Suprapubic skin (tissue), 4 donors: Measurements from ENCODE around the gene CALM3. TPM values are rescaled to one million over a fixed set of nuclear protein-coding genes. Genes with fewer than 3 reads are reported as not detected.

ENCODE experiments used
- DNase-seq, 2 donors: peaks; one replicate each; pipeline ENCODE4 v3.0.0-alpha.2; 2019; ENCODE audit warnings: low spot score in 2 of 2
- H3K27ac ChIP-seq: fragments of 200-600 bp; sonication (generic); one replicate; pipeline ENCODE4 v1.5.1; 2019
- H3K27me3 ChIP-seq: fragments of 200-600 bp; sonication (generic); one replicate; pipeline ENCODE4 v1.5.1; 2019
- H3K36me3 ChIP-seq: fragments of 200-600 bp; sonication (generic); one replicate; pipeline ENCODE4 v1.5.1; 2019
- H3K4me1 ChIP-seq: fragments of 200-600 bp; sonication (generic); one replicate; pipeline ENCODE4 v1.5.1; 2019
- H3K4me3 ChIP-seq: fragments of 200-600 bp; sonication (generic); one replicate; pipeline ENCODE4 v1.5.1; 2019; ENCODE audit warnings: mild to moderate bottlenecking
- H3K9me3 ChIP-seq: fragments of 200-600 bp; sonication (generic); one replicate; pipeline ENCODE4 v1.5.1; 2019
- EP300 ChIP-seq: sonication (generic); formaldehyde crosslinking; IDR thresholded peaks from one replicate; pipeline ENCODE4 v1.6.1; 2017; ENCODE audit warnings: antibody characterized with exemption
- POLR2A ChIP-seq, 2 donors: fragments of 450-650 bp; IDR thresholded peaks; one replicate each; pipeline ENCODE4 v1.6.1; 2017; ENCODE audit warnings: antibody characterized with exemption in 2 of 2, mild to moderate bottlenecking in 2 of 2, moderate library complexity in 2 of 2
- POLR2AphosphoS5 ChIP-seq, 3 donors: sonication (generic); formaldehyde crosslinking; IDR thresholded peaks; one replicate each; pipeline ENCODE4 v1.6.1; 2017; ENCODE audit warnings: antibody characterized with exemption in 3 of 3
- WGBS: methylation state at CpG from one replicate; pipeline ENCODE4 v1.1.5; 2018; 5-methylcytosine and 5-hydroxymethylcytosine counted together
- total RNA-seq, 4 donors: library from RNA; depleted of rRNA; stranded (reverse); fragments of >200 nt; gene quantifications; one replicate each; pipeline ENCODE4 v1.1.0, GENCODE V29; 2016
- TF ChIP-seq, protein P1 (sequence below), 2 donors: fragments of 200-600 bp in 1 of 2; fragments of 450-650 bp in 1 of 2; sonication (generic) in 1 of 2; IDR thresholded peaks; one replicate each; pipeline ENCODE4 v1.5.1; 2016 to 2019; ENCODE audit warnings: antibody characterized with exemption in 2 of 2, mild to moderate bottlenecking in 1 of 2, moderate library complexity in 1 of 2

CALM3 gene
- total RNA-seq, 4 donors from 2014 or later: 56.0 to 102 (median 78.6) TPM

DNA sequence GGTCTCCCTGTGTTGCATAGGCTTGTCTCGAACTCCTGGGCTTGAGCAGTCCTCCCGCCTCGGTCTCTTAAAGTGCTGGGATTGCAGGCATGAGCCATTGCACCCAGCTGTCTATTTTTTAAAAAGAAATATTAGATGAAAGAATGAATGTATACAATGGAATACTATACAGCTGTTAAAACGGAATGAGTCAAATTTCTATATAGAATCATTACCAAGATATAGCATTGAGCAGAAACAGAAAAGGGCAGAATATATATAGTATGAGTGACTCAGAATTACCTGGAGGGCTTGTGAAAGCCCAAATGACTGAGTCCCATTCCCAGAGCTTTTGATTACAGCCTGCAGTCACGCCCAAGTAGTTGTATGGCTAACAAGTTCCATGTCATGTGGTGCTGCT lies 55.4 kb downstream of the CALM3 start:
- Histone ChIP-seq H3K27me3 (peaks cover 28% of the 10 kb centered on the region), H3K9me3 (no peaks in the 10 kb centered on the region), H3K36me3 (no peaks in the 10 kb centered on the region), H3K4me1 (peaks cover 22% of the 10 kb centered on the region), H3K4me3 (no peak overlapping the region), H3K27ac (no peak overlapping the region)
- 89% methylated on average over 5 of the region's 5 CpGs for WGBS
- no peak for DNase-seq
- TF ChIP-seq POLR2AphosphoS5 (IDR thresholded peaks at IDR 0.05) (no peak), POLR2A (IDR thresholded peaks at IDR 0.05) (no peak), EP300 (no peak)
- TF ChIP-seq, protein P1, sequence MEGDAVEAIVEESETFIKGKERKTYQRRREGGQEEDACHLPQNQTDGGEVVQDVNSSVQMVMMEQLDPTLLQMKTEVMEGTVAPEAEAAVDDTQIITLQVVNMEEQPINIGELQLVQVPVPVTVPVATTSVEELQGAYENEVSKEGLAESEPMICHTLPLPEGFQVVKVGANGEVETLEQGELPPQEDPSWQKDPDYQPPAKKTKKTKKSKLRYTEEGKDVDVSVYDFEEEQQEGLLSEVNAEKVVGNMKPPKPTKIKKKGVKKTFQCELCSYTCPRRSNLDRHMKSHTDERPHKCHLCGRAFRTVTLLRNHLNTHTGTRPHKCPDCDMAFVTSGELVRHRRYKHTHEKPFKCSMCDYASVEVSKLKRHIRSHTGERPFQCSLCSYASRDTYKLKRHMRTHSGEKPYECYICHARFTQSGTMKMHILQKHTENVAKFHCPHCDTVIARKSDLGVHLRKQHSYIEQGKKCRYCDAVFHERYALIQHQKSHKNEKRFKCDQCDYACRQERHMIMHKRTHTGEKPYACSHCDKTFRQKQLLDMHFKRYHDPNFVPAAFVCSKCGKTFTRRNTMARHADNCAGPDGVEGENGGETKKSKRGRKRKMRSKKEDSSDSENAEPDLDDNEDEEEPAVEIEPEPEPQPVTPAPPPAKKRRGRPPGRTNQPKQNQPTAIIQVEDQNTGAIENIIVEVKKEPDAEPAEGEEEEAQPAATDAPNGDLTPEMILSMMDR (IDR thresholded peaks at IDR 0.05): no peak

- Histone ChIP-seq H3K27me3 (peaks cover 28% of the 10 kb centered on the region), H3K27ac (no peak overlapping the region), H3K4me3 (peak overlapping the region; percentile 65), H3K9me3 (no peaks in the 10 kb centered on the region), H3K4me1 (peaks cover 26% of the 10 kb centered on the region), H3K36me3 (no peaks in the 10 kb centered on the region)
- DNase-seq: peak in 1 of 2 donors; percentile 70
- no peak for TF ChIP-seq POLR2A (IDR thresholded peaks at IDR 0.05)
- TF ChIP-seq, protein P1 (IDR thresholded peaks at IDR 0.05): no peak
- TF ChIP-seq POLR2AphosphoS5 (IDR thresholded peaks at IDR 0.05): no peak
- no peak for TF ChIP-seq EP300
- WGBS: 5% methylated on average over 28 of the region's 28 CpGs
Measured at GRCh38 chr19:46659151-46660007, 58.2 kb downstream of the CALM3 start.

- Histone ChIP-seq H3K4me1 (peaks cover 26% of the 10 kb centered on the region), H3K4me3 (peak overlapping the region; percentile 65), H3K9me3 (no peaks in the 10 kb centered on the region), H3K36me3 (no peaks in the 10 kb centered on the region), H3K27me3 (peaks cover 28% of the 10 kb centered on the region), H3K27ac (no peak overlapping the region)
- peak in 1 of 2 donors; percentile 68 for DNase-seq
- WGBS: 6% methylated on average over 6 of the region's 14 CpGs
- no peak for TF ChIP-seq POLR2AphosphoS5 (IDR thresholded peaks at IDR 0.05)
- TF ChIP-seq, protein P1 (IDR thresholded peaks at IDR 0.05): no peak
- TF ChIP-seq POLR2A (IDR thresholded peaks at IDR 0.05): no peak
- TF ChIP-seq EP300: no peak
Measured at GRCh38 chr19:46660008-46660517, 58.9 kb downstream of the CALM3 start.

Other genes starting within 250 kb of the CALM3 start
- 1 to 10 TPM; 1.6 to 6.5 (median 3.3) TPM for gene CCDC8, start 187.8 kb upstream of the CALM3 start, total RNA-seq
- under 1 TPM in 1 of 4 donors, not detected in 3; 0.13 TPM for gene PNMA8C, start 172.4 kb upstream of the CALM3 start, total RNA-seq
- 1 to 10 TPM in 3 of 4 donors, under 1 TPM in 1; 0.72 to 3.9 (median 1.4) TPM for gene PNMA8A, start 129.8 kb upstream of the CALM3 start, total RNA-seq
- gene PNMA8B, start 105.5 kb upstream of the CALM3 start, total RNA-seq: 1 to 10 TPM; 1.8 to 3.2 (median 2.8) TPM
- gene PTGIR, start 23.8 kb downstream of the CALM3 start, total RNA-seq: 1 to 10 TPM in 3 of 4 donors, under 1 TPM in 1; 0.57 to 6.7 (median 2.4) TPM
- gene GNG8, start 34.9 kb downstream of the CALM3 start, total RNA-seq: not detected
- 1 to 10 TPM in 3 of 4 donors, under 1 TPM in 1; 0.68 to 1.8 (median 1.2) TPM for gene DACT3, start 59.9 kb downstream of the CALM3 start, total RNA-seq
- gene PRKD2, start 115.8 kb downstream of the CALM3 start, total RNA-seq: 100 to 1,000 TPM in 1 of 4 donors, 10 to 100 TPM in 3; 51.5 to 136 (median 61.2) TPM
- gene FKRP, start 144.7 kb downstream of the CALM3 start, total RNA-seq: 10 to 100 TPM in 1 of 4 donors, 1 to 10 TPM in 3; 7.1 to 15.2 (median 7.8) TPM
- 10 to 100 TPM; 73.2 to 87.6 (median 81.1) TPM for gene STRN4, start 145.1 kb downstream of the CALM3 start, total RNA-seq
- gene SLC1A5, start 187.3 kb downstream of the CALM3 start, total RNA-seq: 100 to 1,000 TPM in 3 of 4 donors, 10 to 100 TPM in 1; 79.4 to 191 (median 131) TPM
- 10 to 100 TPM; 50.6 to 93.3 (median 75.0) TPM for gene AP2S1, start 249.5 kb downstream of the CALM3 start, total RNA-seq